GM21825 (cell line): ENCODE results near the gene CYB561D1.
"Not testable (repeated sequence)": the region's sequence is repeated elsewhere in the genome, so short reads cannot be mapped to it uniquely, and the experiment has no call there.

Experiments
- ATAC-seq: cut with Tn5 transposase; IDR thresholded peaks from one replicate; pipeline ENCODE4 v1.9.1; 2021; ENCODE audit warnings: mild to moderate bottlenecking, moderate library complexity; ENCODE audit not compliant: unreplicated experiment

CYB561D1 gene

DNA sequence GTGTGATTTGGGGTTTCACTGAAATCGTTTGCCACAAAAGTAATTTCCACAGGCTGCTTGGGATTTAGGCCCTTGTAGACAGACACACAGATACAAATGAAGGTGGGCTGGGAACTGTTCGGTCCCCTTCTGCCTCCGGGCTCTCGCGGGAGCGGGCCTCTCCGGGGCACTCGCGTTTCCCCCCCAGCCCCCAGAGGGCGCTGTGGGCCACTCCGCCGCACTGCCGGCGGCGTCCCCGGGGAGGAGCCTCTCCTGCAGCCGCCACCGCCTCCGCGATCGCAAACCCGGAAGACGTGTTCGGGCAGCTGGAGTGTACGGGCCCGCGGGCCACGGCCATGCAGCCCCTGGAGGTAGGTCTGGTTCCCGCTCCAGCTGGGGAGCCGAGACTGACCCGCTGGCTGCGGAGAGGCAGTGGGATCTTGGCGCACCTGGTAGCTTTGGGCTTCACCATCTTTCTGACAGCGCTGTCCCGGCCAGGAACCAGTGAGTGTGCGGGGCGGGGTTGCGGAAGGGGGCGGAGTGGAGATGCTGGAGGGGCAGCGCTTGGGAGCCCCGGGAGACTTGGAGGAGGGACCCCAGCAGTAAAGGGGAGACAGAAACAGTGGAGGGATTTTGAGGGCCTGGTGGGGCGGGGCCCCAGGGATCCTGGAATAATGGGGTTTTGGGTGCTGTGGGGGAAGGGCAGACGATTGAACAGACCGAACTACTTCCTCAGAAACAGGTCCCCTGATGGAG is at the start of gene CYB561D1:
Gene CYB561D1 (plus strand): TSS at position 290 of the 735 bp plus-strand sequence. CDS start 46 bp downstream, at position 336.
- ATAC-seq, result peak; percentile 83

- no peak for ATAC-seq
Observed at GRCh38 chr1:109444346-109444745, 49.5 kb upstream of the CYB561D1 start.

- not testable (repeated sequence) for ATAC-seq
Observed at GRCh38 chr1:109445949-109446695, 47.8 kb upstream of the CYB561D1 start.

- ATAC-seq, result no peak
Observed at GRCh38 chr1:109447524-109447923, 46.4 kb upstream of the CYB561D1 start.

- no peak for ATAC-seq
Observed at GRCh38 chr1:109454497-109455133, 39.3 kb upstream of the CYB561D1 start.

DNA sequence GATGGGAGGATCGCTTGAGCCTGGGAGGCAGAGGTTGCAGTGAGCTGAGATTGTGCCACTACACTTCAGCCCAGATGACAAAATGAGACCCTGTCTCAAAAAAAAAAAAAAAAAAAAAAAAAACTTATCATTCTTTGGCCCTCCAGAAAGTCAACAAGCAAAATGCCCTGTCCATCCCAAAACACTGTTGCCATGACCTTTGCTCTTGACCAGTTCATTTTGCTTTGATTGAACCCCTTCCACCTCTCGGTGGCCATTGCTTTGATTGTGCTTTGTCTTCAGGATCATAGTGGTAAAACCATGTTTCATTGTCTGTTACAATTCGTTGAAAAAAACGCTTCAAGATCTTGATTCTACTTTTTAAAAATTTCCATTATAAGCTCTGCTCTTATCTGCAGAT is 36.1 kb upstream of the CYB561D1 start:
- no peak for ATAC-seq

DNA sequence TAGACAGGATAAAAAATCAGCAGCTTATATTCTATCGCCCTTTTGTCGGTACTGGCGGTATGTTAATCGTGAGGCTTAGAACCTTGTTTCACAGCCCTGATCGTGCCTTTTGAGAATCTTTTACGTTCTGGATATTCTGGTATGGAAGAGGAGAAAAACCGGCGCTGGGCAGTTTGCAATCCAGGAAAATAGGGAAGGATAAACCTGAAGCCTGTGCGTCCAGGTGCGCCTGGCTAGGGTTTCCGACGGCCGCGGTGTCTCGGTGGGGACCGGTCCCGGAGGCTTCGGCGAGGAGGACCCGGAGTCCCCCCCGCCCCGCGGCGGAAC is 27.8 kb upstream of the CYB561D1 start:
- no peak for ATAC-seq

GRCh38 chr1:109466452-109467300 is 27.2 kb upstream of the CYB561D1 start, which contains the start of gene SYPL2:
TSS of gene SYPL2 (plus strand) at chr1:109466546. CDS start at chr1:109466844, 298 bp downstream.
- ATAC-seq, result no peak

DNA sequence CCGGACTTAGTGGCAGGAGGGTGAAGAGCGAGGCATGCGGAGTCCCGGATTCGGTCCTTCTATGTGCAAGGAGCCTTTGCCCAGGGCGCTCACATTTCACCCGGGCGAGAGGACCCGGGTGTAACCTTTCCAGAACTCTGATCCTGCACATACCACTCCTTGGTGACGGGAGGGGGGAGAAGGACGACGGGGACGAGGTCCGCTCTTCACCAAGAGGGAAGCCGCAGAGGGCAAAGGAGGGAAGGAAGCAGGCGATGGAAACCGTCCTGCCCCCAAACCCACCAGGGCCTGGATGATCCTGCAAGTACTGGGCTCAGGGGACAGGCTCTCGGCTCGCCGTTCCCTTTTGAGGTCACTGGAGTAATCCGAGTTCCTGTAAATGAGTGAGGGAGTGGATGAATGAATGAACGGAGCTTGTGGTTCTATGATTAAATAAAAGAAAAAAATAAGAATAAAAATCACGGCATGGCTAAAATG is 26.6 kb upstream of the CYB561D1 start:
- ATAC-seq, result no peak

- no peak for ATAC-seq
Observed at GRCh38 chr1:109468061-109468460, 25.8 kb upstream of the CYB561D1 start.

GRCh38 chr1:109468903-109469302 is 25.0 kb upstream of the CYB561D1 start:
- no peak for ATAC-seq

- no peak for ATAC-seq
Observed at GRCh38 chr1:109470245-109470644, 23.6 kb upstream of the CYB561D1 start.

GRCh38 chr1:109472779-109473178 is 21.1 kb upstream of the CYB561D1 start:
- no peak for ATAC-seq

DNA sequence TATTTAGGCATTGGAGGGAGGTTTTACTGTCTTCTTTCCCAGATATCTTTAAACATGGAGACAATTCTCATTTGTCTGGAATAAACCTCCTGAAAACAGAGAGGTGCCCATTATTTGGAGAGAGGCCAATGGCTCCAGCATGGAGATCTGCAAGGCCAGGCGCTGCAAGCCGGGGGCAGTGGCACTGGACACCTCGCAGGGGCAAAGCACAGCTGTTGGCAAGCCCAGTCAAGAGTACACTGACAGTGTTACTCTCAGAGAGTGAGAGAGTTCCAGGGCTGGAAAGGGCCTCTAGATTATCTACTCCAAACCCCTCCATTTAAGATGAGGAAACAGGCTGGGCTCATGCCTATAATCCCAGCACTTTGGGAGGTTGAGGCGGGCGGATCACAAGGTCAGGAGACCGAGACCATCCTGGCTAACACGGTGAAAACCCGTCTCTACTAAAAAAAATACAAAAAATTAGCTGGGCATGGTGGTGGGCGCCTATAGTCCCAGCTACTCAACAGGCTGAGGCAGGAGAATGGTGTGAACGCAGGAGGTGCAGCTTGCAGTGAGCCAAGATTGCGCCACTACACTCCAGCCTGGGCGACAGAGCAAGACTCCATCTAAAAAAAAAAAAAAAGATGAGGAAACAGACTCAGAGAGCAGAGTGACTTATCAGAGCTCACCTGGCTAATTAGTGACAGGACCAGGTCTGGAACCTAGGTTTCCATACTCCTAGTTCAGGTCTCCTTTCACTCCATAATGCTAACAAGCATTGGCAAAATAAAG is 20.4 kb upstream of the CYB561D1 start:
- not testable (repeated sequence) for ATAC-seq

DNA sequence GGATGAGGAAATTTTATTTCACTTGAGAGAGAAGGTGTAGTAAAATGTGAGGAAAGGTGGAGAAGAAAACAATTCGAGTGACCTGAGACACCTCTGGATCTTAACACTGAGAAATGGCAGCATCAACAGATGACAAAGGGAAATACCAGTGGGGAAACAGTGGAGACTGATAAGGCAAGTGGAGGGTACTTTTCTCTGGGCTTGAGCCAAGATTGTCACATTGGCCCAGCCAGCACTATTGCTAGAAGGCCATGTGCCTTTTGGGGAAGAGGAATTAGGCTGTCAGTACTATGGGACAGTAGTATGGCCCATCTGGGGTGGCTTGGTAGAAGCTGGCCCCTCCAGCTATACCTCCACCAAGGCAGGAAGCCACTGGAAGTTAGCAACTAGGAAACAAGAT is 19.2 kb upstream of the CYB561D1 start:
- ATAC-seq, result no peak

DNA sequence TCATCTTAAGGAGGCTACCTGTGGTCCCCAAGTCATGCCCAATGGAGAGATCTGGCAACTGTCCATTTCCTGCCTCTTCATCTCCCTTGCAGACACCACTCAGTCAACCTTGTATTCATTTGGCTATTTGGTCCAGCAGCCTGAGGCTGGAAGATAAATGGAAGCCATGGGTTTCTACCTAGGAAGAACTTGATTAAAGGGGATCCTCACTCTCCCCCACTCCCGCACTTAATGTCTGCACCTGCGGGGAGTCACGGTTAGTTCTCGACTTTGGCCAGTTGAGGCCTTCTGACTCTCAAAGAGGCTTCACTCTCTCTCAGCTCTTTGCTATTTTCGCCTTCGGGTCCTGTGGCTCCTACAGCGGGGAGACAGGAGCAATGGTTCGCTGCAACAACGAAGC is 18.6 kb upstream of the CYB561D1 start:
- no peak for ATAC-seq

DNA sequence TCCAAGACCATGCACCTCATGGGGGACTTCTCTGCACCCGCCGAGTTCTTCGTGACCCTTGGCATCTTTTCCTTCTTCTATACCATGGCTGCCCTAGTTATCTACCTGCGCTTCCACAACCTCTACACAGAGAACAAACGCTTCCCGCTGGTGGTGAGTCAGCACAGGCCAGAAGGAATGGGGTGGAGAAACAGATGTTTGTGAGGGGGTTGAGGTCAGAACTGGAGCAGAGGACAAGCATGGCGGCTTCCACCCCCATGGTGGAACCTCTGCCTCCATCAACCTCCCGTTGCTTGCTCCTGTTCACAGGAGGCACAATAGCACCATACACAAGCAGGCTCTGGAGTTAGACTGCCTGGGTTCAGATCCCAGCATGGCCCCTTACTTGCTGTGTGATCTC is 17.1 kb upstream of the CYB561D1 start:
- no peak for ATAC-seq

DNA sequence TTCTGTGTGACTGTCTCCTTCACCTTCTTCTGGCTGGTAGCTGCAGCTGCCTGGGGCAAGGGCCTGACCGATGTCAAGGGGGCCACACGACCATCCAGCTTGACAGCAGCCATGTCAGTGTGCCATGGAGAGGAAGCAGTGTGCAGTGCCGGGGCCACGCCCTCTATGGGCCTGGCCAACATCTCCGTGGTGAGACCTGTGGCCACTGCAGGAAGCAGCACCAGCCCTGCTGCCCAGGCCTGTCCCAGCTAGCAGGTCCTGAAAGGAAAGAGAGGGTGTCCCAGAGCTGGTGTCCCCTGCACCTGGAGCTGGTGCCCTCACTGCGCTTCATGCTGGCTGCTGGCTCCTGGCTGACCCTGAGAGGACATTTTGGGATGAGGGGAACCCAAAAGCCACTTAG is 16.1 kb upstream of the CYB561D1 start:
- no peak for ATAC-seq

- ATAC-seq, result no peak
Observed at GRCh38 chr1:109478806-109479205, 15.1 kb upstream of the CYB561D1 start.

- no peak for ATAC-seq
Observed at GRCh38 chr1:109479311-109479710, 14.6 kb upstream of the CYB561D1 start.
